Left cardiac atrium (tissue), 4 donors: Measurements from ENCODE around the gene EPHA1. TPM values are rescaled to one million over a fixed set of nuclear protein-coding genes. Genes with fewer than 3 reads are reported as not detected.

ENCODE experiments used
- ATAC-seq, 2 donors: fragments of 200-7000 bp; cut with Tn5 transposase; one replicate each; pipeline ENCODE4 v1.9.1; 2020; ENCODE audit warnings: mild to moderate bottlenecking in 2 of 2, moderate library complexity in 2 of 2
- DNase-seq: peaks from one replicate; pipeline ENCODE4 v3.0.0-alpha.2; 2020
- intact Hi-C, 2 donors: fragments of 100-400 bp; cut with DNase I; formaldehyde crosslinking; loops; one replicate each; pipeline versions ENCODE4 v1.14.1 to v1.15.1; 2022 to 2023
- total RNA-seq, 2 donors: library from RNA; stranded (reverse); fragmentation: NEBNext Ultra II Directional; extraction: Animal tissue kit (Norgen Biotek cat#: 25700); gene quantifications; one replicate each; pipeline ENCODE4 v1.2.1, GENCODE V29; 2021
- donor health status: DM: no; HTN: yes; CAD: no.
- donor health status: DM: no; HTN: yes; CAD: no; lungs with severe emphysema.
- donor health status: DM: yes; HTN: yes; CAD: no.
- donor health status: Dilated cardiomyopathy.

EPHA1 gene
- total RNA-seq, 2 donors from 2014 or later = 0.16 to 0.71 TPM

DNA sequence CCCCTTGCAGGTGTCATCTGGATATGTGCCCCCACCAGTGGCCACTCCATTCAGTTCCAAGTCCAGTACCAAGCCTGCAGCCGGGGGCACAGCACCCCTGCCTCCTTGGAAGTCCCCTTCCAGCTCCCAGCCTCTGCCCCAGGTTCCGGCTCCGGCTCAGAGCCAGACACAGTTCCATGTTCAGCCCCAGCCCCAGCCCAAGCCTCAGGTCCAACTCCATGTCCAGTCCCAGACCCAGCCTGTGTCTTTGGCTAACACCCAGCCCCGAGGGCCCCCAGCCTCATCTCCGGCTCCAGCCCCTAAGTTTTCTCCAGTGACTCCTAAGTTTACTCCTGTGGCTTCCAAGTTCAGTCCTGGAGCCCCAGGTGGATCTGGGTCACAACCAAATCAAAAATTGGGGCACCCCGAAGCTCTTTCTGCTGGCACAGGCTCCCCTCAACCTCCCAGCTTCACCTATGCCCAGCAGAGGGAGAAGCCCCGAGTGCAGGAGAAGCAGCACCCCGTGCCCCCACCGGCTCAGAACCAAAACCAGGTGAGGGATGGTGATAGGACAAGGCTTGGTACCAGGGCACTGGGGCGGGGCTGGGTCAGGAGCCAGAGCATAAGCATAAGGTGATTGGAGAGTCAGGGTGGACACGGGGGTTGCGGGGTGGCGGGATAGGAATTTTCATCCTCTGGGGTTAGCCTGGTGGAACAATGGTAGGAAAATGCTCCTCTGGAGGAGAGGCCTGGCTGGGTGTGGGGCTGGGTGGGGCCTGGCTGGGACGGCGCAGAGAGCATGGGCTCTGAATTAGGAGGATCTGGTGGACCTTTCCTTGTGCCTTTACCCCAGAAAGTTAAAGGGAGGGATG, 25.6 kb downstream of the EPHA1 start:
- intact Hi-C loops = no loop called here
- ATAC-seq = no peak
- no peak for DNase-seq

DNA sequence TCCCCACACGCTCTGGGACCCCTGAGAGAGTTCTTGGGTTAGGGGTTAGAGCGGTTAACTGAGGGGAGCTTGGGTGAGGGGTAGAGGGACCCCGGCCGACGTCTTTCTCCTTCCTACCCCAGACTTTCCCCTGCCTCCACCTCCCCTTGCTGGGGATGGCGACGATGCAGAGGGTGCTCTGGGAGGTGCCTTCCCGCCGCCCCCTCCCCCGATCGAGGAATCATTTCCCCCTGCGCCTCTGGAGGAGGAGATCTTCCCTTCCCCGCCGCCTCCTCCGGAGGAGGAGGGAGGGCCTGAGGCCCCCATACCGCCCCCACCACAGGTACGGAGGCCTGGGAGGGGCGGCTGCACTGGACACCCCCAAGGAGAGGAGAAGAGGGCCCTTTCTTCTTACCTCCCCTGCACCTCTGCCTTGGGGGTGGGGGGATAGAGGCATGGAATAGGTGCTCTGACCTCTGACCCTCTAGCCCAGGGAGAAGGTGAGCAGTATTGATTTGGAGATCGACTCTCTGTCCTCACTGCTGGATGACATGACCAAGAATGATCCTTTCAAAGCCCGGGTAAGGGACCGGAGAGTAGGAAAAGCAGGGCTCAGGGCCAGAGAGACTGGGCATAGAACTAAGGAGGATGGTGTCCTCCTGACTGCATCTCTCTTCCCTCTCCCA, 26.4 kb downstream of the EPHA1 start:
- DNase-seq (no peak), ATAC-seq (no peak)
- intact Hi-C loops = no loop called here

DNA sequence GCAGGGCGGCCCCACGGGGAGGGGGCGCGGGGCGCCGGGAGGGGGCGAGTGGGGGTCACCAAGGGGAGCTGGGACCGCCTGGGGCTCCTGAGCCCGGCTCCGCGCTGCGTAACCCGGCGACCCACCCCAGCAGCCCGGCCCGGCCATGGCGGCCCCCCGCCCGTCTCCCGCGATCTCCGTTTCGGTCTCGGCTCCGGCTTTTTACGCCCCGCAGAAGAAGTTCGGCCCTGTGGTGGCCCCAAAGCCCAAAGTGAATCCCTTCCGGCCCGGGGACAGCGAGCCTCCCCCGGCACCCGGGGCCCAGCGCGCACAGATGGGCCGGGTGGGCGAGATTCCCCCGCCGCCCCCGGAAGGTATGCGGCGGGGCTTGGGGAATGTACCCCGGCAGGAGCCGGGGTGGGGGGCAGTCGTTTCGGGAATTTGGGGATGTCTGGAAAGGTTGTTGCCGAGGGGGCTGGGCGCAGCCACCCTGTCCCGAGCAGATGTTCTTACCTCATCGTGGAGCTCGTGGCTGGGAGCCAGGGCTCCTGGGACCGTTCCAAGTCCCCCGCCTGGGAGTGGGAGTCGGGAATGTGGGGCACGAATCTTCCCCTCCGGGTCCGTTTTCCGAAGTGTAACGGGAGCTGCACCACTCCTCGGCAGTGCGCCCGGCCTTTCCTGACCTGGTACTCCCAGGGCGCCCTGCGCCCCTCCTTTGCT, 27.1 kb downstream of the EPHA1 start:
- intact Hi-C loops = loop anchor here in 1 of 2 donors (2.0 kb wide), 1 partner anchor 35 kb away; no protein-coding TSS in a partner anchor
- peak; percentile 82 for DNase-seq
- peak; percentile 1 to 4 for ATAC-seq

DNA sequence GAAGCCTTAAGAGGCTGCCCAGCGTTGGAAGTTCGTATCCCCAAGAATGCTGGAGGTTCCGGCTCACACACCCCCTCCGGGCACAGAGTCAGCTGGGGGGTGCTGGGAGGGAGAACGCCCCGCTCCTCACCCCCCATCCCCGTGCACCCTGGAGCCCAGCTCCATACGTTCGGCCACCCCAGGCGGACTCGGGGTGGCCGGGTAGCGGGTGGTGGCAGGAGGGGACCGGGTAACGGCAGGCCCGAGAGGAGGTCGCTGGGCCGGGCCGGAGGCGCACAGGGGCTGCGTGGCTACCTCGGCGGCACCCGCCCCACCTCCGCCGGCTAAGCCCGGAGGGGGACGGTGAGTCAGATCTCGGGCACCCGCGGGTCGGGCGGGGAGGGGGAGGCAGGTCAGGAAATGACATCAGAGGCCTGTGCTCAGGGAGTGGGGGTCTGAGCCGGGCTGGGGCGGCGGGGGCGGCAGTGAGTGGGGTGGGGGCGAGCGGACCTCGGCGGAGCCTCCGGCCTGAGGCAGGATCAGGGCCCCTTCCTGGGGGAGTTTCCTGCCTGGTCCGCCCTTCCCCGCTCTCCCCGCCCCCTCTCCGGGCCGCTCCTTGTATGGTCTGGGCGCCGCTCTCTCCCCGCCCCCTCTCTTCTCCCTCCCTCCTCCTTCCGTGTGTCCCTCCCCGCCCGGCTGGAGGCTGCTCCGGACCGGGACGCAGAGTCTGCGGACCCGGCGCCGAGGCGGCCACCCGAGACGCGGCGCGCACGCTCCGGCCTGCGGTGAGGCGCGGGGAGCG, 27.8 kb downstream of the EPHA1 start, which contains the start of gene ZYX:
ZYX (plus strand) TSS at position 700 of the 781 bp plus-strand sequence. CDS start 227 bp downstream, outside the sequence.
- ATAC-seq = peak; percentile 87 to 92
- intact Hi-C loops = loop anchor here in 1 of 2 donors (2.0 kb wide), 1 partner anchor 36 kb away; no protein-coding TSS in a partner anchor

DNA sequence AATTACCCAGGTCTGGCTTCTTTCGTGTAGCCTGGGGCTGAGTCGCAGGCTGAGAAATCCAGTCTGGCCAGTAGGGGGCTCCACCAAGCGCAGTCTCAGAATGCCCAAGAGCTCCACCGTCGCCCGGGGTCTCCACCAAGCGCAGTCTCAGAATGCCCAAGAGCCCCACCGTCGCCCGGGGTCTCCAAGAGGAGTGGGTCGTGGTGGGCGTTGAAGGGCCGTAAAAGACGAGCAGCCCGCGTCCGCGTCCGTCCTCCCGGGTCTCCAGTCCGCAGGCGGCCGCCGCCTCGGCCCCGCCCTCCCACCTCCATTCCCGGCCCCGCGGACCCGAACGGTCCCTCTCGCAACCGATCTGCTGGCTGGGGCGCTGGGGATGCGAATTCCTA, 28.4 kb downstream of the EPHA1 start:
- DNase-seq = peak; percentile 89
- peak; percentile 73 to 76 for ATAC-seq
- intact Hi-C loops = loop anchor here in 1 of 2 donors (2.0 kb wide), 1 partner anchor 37 kb away; no protein-coding TSS in a partner anchor

More for the DNA sequence above, 27.8 kb downstream of the EPHA1 start, which contains the start of gene ZYX:
- peak; percentile 97 for DNase-seq

DNA sequence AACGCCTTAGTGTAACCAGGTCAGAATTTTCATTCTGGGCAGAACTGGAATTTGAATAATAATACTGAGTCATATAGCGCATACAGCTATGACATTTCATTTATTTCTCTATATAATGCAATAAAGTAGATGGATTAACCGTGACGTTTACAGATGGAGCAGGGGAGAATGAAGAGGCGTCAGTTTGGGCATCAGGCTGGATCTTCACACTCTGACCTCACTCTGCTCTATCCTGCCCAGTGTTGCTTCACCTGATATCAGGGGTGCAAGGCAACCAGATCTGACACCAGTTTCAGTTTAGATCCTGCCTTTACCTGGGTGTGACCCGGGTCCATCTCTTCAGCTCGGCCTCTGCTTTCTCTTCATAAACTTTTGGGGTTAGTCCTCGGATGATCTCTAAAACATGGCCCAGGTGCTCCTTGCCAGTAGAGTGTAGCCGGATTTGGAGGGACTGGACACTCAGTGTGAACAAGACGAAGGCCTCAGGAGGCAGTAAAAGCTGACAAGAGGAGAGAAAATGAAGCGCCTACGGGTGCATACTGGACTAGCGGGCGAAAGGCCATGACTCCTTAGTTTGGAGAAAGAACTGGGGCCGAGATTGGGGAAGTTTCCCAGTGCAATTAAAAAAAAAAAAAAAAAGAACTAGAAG, 28.9 kb downstream of the EPHA1 start:
- DNase-seq (no peak), ATAC-seq (peak in 1 of 2 donors; percentile 0)
- intact Hi-C loops = loop anchor here in 1 of 2 donors (2.0 to 10.0 kb wide), 2 partner anchors 37 to 55 kb away; no protein-coding TSS in a partner anchor

DNA sequence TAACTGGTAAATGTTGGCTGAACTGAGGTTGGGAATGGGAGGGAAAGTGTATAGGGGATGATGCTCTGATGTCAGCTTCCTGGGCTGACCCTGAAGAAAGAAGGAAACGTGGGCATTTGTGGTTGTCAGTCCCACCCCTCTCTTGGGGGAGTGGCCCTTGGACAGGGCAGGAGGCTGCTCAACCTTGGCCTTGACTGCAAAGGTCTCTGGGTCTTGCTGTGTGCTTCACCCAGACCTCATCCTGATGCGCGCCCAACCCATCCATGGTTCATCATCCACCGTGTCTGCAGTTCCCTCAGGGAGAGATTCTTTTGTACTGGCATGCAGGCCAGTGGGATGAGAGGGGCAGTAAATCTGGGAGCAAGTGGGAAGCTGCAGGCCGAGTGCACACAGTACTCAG, 32.3 kb downstream of the EPHA1 start:
- no peak for ATAC-seq
- intact Hi-C loops = loop anchor here in 1 of 2 donors (10.0 kb wide), 1 partner anchor 52 kb away; no protein-coding TSS in a partner anchor
- DNase-seq = no peak

DNA sequence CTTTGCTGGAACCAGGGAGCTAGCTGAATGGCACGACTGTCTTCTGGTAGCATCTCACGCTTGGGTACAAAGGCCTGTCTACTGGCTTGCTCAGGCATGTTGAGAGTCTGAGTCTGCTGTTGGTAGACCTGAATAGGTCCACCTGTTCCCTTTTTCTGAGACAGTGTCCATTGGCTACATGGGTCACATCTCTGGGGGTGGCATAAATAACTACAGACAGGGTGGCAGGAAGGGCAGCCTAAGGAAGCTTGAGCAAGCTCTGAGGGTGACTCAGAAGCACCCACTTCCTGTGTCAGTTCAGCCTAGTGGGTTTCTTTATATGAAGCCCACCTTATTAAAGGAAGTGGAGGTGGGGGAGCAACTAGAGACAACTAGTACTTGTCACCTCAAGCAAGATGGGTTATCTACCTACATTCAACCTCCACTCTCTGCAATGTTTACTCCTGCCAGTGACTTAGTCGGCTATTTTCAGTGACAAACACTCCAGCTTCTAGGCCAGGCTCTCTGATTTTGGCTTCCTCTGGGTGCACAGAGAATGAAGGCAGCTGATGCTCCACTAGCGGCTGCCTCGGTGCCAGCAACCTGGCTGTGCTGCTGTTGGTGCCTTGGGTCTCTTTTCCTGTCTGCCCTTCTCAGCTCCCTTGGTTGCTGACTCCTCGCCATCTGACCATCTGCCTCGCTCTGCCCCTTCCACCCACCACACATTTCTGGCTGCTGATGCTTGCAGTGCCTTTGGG, 33.2 kb downstream of the EPHA1 start:
- intact Hi-C loops = loop anchor here in 1 of 2 donors (10.0 kb wide), 1 partner anchor 51 kb away; no protein-coding TSS in a partner anchor
- no peak for DNase-seq
- ATAC-seq = peak in 1 of 2 donors; percentile 9

DNA sequence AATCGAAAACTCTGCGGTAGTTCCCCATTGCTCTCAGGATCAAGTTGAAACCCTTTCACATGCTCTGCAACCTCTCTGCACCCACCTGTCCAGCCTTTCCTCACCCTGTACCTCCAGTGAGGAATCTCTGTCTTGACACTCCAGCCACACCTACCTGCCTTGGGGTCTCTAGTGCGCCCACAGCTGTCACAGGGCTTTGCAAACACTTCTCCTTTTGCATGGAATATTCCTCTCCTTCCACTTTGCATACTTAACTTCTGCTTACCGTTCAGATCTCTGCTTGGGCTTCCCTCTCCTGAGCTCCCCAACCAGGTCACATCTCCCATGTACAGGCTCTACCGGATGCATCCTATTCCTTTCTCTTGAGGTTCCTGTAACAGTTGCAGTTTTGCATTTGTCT, 34.1 kb downstream of the EPHA1 start:
- peak in 1 of 2 donors; percentile 15 for ATAC-seq
- intact Hi-C loops = loop anchor here in 1 of 2 donors (10.0 kb wide), 1 partner anchor 50 kb away; no protein-coding TSS in a partner anchor
- DNase-seq = no peak

DNA sequence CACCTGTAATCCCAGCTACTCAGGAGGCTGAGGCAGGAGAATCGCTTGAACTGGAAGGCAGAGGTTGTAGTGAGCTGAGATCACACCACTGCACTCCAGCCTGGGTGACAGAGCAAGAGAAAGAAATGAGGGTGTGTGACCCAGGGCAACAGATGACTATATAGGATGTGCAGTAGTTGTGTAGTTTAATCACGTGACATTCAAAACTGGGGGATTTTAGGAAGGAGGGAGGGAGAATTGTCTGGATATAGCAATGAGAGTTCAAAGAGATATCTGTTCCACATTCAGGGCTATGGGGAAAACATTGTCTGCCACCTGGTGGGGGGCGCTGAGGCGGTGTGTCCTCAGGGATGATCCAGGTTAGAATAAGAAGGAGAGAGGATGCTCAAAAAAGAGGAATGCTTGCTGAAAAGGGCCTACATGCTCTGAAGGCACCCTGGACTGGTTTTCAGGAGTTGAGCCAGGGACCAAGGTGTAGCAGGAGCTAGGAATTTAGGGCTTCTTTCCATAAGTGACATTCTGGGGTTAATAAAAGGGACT, 35.3 kb downstream of the EPHA1 start:
- ATAC-seq (no peak), DNase-seq (no peak)
- intact Hi-C loops = loop anchor here in 1 of 2 donors (10.0 kb wide), 1 partner anchor 49 kb away; no protein-coding TSS in a partner anchor

DNA sequence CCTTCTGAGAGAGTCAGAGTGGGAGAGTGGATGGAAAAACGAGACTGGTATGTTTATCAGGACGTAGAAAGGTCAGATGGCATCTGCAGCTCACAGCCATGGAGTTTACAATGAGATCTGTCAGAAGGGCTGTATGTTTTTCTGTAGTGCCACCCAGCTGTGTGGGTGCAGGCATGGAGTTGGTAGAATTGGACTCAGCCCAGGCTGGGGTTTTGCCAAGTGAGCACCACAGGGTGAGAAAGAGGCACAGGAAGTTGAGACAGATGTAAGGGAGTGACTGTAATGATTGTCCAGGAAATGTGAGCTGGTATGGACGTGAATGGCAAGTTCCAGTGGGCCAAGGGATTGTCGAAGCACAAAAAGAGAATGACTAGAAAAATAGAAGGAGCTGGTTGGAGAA, 36.6 kb downstream of the EPHA1 start:
- DNase-seq (no peak), ATAC-seq (peak; percentile 80 to 83)
- intact Hi-C loops = loop anchor here in 1 of 2 donors (10.0 kb wide), 1 partner anchor 47 kb away; no protein-coding TSS in a partner anchor

DNA sequence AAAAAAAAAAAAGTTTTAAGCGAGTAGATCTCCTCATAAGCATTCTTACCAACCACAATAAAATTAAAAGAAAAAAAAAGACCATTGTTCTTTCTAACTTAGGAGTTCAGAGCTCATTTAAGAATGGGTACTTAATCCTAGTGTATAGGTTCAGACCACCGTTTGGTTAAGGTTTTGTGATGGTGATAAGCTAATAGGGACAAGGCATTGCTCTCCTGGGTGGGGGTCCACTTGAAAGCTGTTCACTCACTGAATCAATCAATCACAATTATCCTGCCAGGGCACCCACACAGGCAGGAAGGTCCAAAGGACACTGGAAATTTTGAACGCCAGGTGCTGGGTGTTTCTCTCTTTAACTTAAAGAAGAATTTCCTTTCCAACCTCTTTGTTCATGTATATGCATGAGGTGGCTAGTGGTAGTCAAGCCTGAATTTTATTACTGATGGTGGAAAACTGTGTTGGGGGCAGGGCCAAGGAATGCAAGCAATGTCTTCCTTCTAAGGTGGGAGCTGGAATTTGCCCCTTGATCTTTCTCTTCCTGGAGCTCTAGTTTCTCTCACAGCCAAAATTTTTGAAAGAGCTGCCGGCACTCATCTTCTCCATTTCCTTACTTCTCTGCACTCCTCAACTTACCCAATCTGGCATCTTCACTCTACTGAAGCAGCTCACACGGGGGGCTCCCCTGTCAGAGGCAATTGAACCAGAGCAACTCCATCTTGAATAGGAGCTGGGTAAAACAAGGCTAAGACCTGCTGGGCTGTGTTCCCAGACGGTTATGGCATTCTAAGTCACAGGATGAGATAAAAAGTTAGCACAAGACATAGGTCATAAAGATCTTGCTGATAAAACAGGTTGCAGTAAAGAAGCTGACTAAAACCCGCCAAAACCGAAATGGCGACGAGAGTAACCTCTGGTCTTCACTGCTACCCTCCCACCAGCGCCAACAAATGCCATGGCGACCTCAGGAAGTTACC, 38.7 kb downstream of the EPHA1 start:
- ATAC-seq = no peak
- intact Hi-C loops = loop anchor here in 1 of 2 donors (10.0 kb wide), 1 partner anchor 45 kb away; no protein-coding TSS in a partner anchor

DNA sequence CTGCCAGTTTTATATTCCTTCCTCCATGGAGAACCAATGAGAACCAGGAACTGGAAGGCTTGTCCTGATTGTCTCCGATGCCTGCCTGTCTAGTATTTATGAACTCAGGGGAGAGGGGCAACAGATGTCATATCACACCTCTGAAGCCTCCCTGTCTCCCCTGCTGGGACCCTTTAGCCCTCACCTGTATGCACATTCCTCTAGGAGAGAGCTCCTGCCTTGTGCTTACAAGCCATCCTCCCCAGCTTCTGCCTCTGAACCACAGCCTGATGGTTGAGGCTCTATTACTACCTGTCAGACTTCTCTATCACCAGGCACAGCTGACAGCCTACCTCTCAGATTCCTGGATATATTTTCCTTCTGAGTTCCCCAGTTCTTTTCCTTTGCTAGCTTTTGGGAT, 40.3 kb downstream of the EPHA1 start:
- ATAC-seq (no peak), DNase-seq (no peak)
- intact Hi-C loops = no loop called here

More for the DNA sequence above, 38.7 kb downstream of the EPHA1 start:
- DNase-seq = no peak

DNA sequence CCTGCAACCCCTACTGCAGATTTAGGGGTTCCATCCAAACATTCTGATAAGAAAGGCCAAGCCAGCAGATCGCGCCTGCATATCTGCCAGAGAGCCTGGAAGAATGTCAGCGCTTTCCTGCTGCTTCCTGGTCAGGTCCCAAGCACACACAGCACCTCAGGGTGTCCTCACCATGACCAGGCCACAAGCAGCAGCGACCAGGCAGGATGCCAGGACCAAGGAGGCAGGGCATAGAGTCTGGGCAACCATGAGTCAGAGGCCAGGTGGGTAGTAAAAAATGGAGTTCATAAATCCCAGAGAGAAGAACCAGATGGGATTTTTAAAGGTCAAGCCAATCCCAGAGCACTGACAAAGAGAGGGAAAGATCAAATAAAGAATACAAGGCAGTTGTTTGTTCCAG, 40.7 kb downstream of the EPHA1 start:
- DNase-seq = no peak
- intact Hi-C loops = no loop called here
- ATAC-seq = no peak
